Measurements from ENCODE around the gene CLDN2. TPM values are rescaled to one million over a fixed set of nuclear protein-coding genes. Genes with fewer than 3 reads are reported as not detected.

Gene CLDN2
- total and polyA plus RNA-seq, 8 donors, result 0.16 to 85.8 (median 60.9) TPM

- TF ChIP-seq, protein P1, sequence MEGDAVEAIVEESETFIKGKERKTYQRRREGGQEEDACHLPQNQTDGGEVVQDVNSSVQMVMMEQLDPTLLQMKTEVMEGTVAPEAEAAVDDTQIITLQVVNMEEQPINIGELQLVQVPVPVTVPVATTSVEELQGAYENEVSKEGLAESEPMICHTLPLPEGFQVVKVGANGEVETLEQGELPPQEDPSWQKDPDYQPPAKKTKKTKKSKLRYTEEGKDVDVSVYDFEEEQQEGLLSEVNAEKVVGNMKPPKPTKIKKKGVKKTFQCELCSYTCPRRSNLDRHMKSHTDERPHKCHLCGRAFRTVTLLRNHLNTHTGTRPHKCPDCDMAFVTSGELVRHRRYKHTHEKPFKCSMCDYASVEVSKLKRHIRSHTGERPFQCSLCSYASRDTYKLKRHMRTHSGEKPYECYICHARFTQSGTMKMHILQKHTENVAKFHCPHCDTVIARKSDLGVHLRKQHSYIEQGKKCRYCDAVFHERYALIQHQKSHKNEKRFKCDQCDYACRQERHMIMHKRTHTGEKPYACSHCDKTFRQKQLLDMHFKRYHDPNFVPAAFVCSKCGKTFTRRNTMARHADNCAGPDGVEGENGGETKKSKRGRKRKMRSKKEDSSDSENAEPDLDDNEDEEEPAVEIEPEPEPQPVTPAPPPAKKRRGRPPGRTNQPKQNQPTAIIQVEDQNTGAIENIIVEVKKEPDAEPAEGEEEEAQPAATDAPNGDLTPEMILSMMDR (IDR thresholded peaks at IDR 0.05), result no peak
- Histone ChIP-seq H3K4me1 (peaks cover 0 to 4% of the 10 kb centered on the region in 2 donors), H3K27ac (no peak overlapping the region), H3K4me3 (no peak overlapping the region), H3K9me3 (no peaks in the 10 kb centered on the region), H3K36me3 (no peaks in the 10 kb centered on the region), H3K27me3 (peaks cover 0 to 5% of the 10 kb centered on the region in 2 donors)
- no peak for ATAC-seq
- DNase-seq, result no peak
- intact Hi-C loops (cut with DNase I), result no loop called here
Measured at GRCh38 chrX:106936246-106936645, 16.0 kb downstream of the CLDN2 start.

DNA sequence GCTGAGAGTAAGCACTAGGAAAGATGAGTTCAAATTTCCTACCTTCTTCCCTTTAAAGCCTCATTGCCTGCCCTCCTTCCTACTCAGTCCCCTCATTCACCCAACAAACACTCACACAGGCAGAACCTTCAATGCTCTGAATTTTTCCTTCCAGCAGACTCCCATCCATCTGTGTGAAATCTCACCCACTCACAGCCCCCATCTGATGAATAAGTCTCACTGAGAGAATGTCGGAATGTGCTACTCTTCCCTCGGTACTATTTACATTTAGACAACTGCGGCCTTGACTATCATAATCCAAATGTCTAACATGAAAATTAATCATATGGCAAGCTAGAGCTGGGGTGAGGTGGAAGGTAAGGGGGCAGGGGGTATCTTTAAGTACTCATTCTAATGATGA lies 19.4 kb downstream of the CLDN2 start:
- no peak overlapping the region for H3K4me3 ChIP-seq
- H3K36me3 ChIP-seq, result no peaks in the 10 kb centered on the region
- H3K4me1 ChIP-seq, result no peaks in the 10 kb centered on the region
- H3K27ac ChIP-seq, result no peak overlapping the region
- H3K9me3 ChIP-seq, result no peaks in the 10 kb centered on the region
- DNase-seq, result no peak
- H3K27me3 ChIP-seq, result peaks cover 0 to 5% of the 10 kb centered on the region in 2 donors
- intact Hi-C loops (cut with DNase I), result no loop called here
- TF ChIP-seq, protein P1 (IDR thresholded peaks at IDR 0.05), result no peak
- no peak for ATAC-seq

GRCh38 chrX:106940068-106940467 lies 19.9 kb downstream of the CLDN2 start:
- Histone ChIP-seq H3K9me3 (no peaks in the 10 kb centered on the region), H3K4me1 (no peaks in the 10 kb centered on the region), H3K27me3 (peaks cover 0 to 5% of the 10 kb centered on the region in 2 donors), H3K4me3 (no peak overlapping the region), H3K27ac (no peak overlapping the region), H3K36me3 (no peaks in the 10 kb centered on the region)
- no peak for ATAC-seq
- intact Hi-C loops (cut with DNase I), result no loop called here
- TF ChIP-seq, protein P1 (IDR thresholded peaks at IDR 0.05), result no peak
- no peak for DNase-seq

DNA sequence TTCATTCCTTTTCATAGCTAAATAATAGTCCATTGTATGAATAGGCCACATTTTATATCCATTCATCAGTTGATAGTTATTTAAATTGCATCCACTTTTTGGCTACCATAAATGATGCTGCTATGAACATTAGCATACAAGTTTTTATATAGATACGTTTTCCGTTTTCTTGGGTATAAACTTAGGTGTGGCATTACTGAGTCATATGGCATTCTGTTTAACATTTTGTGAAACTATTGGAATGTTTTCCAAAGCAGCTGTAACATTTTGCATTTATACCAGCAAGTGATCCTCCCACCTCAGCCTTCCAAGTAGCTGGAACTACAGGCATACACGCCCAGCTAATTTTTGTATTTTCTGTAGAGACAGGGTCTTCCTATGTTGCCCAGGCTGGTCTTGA lies 26.3 kb downstream of the CLDN2 start:
- peaks cover 0 to 14% of the 10 kb centered on the region in 2 donors for H3K27me3 ChIP-seq
- H3K9me3 ChIP-seq, result no peaks in the 10 kb centered on the region
- no peaks in the 10 kb centered on the region for H3K4me1 ChIP-seq
- intact Hi-C loops (cut with DNase I), result no loop called here
- no peak overlapping the region for H3K27ac ChIP-seq
- H3K36me3 ChIP-seq, result no peaks in the 10 kb centered on the region
- DNase-seq, result no peak
- no peak overlapping the region for H3K4me3 ChIP-seq
- ATAC-seq, result no peak
- TF ChIP-seq, protein P1 (IDR thresholded peaks at IDR 0.05), result no peak

GRCh38 chrX:106948641-106949040 lies 28.4 kb downstream of the CLDN2 start:
- ATAC-seq, result no peak

More at GRCh38 chrX:106948641-106949040, 28.4 kb downstream of the CLDN2 start:
- H3K4me1 ChIP-seq, result no peaks in the 10 kb centered on the region
- H3K4me3 ChIP-seq, result no peak overlapping the region
- H3K36me3 ChIP-seq, result no peaks in the 10 kb centered on the region
- H3K27ac ChIP-seq, result no peak overlapping the region
- DNase-seq, result no peak
- peaks cover 0 to 14% of the 10 kb centered on the region in 2 donors for H3K27me3 ChIP-seq
- TF ChIP-seq, protein P1 (IDR thresholded peaks at IDR 0.05), result no peak
- intact Hi-C loops (cut with DNase I), result no loop called here
- no peaks in the 10 kb centered on the region for H3K9me3 ChIP-seq
